Mucosa of gallbladder (tissue), 1 donor: Measurements from ENCODE around the gene PLCD1. TPM values are rescaled to one million over a fixed set of nuclear protein-coding genes. Genes with fewer than 3 reads are reported as not detected.
"Not testable (repeated sequence)": the region's sequence is repeated elsewhere in the genome, so short reads cannot be mapped to it uniquely, and the experiment has no call there.

Experiments
- DNase-seq: peaks from one replicate; pipeline ENCODE4 v3.0.0-alpha.2; 2020; ENCODE audit warnings: low spot score
- total RNA-seq: library from RNA; stranded (reverse); gene quantifications from one replicate; pipeline ENCODE4 v1.2.1, GENCODE V29; 2021
- donor health status: DM: no; HTN: no; CAD: no.

The PLCD1 gene
- total RNA-seq, 1 donor from 2014 or later = 43.9 TPM

GRCh38 chr3:38000242-38000916 is 29.1 kb downstream of the PLCD1 start:
- DNase-seq = no peak

- no peak for DNase-seq
These were observed 29.6 kb downstream of the PLCD1 start for GRCh38 chr3:37999836-38000235.

- DNase-seq = no peak
These were observed 31.6 kb downstream of the PLCD1 start for GRCh38 chr3:37997791-37998370.

- DNase-seq = no peak
These were observed 32.1 kb downstream of the PLCD1 start for GRCh38 chr3:37997342-37997741.

GRCh38 chr3:37996785-37997301 is 32.6 kb downstream of the PLCD1 start:
- peak; percentile 80 for DNase-seq

GRCh38 chr3:37995652-37996641 is 33.5 kb downstream of the PLCD1 start:
- no peak for DNase-seq

- no peak for DNase-seq
These were observed 34.8 kb downstream of the PLCD1 start for GRCh38 chr3:37994639-37994972.

- peak; percentile 78 for DNase-seq
These were observed 35.4 kb downstream of the PLCD1 start for GRCh38 chr3:37993820-37994638.

GRCh38 chr3:37993460-37993819 is 36.0 kb downstream of the PLCD1 start:
- DNase-seq = no peak

GRCh38 chr3:37993067-37993455 is 36.4 kb downstream of the PLCD1 start:
- no peak for DNase-seq

GRCh38 chr3:37992271-37993066 is 37.0 kb downstream of the PLCD1 start:
- peak; percentile 90 for DNase-seq

GRCh38 chr3:37991823-37992222 is 37.6 kb downstream of the PLCD1 start:
- DNase-seq = no peak

GRCh38 chr3:37991109-37991508 is 38.3 kb downstream of the PLCD1 start:
- no peak for DNase-seq

- DNase-seq = peak; percentile 85
These were observed 38.9 kb downstream of the PLCD1 start, which contains the start of gene VILL for GRCh38 chr3:37990527-37990926. VILL (plus strand) TSS chr3:37990786; CDS start chr3:37993673, 2,887 bp downstream.

GRCh38 chr3:37989821-37990480 is 39.5 kb downstream of the PLCD1 start:
- no peak for DNase-seq

GRCh38 chr3:37988931-37989525 is 40.4 kb downstream of the PLCD1 start:
- no peak for DNase-seq

- not testable (repeated sequence) for DNase-seq
These were observed 41.1 kb downstream of the PLCD1 start for GRCh38 chr3:37988376-37988775.

- no peak for DNase-seq
These were observed 41.7 kb downstream of the PLCD1 start for GRCh38 chr3:37987751-37988179.

- DNase-seq = no peak
These were observed 42.1 kb downstream of the PLCD1 start for GRCh38 chr3:37987315-37987697.
